Stomach (tissue), 9 donors: ENCODE data around the gene EXOC2. TPM values are rescaled to one million over a fixed set of nuclear protein-coding genes. Genes with fewer than 3 reads are reported as not detected.
A peak's percentile ranks its signal among the peaks of the same experiment; 100 is the strongest.

Experiments
- DNase-seq, 2 donors: peaks; one replicate each; pipeline versions ENCODE4 v3.0.0 to v3.0.0-alpha.2; 2013 to 2019
- H3K27ac ChIP-seq, 5 donors: fragments of 200-600 bp in 4 of 5; sonication (generic) in 4 of 5; one replicate each; pipeline ENCODE4 v1.5.1; 2013 to 2019; ENCODE audit warnings: mild to moderate bottlenecking in 1 of 5, moderate library complexity in 1 of 5
- H3K27me3 ChIP-seq, 3 donors: fragments of 200-600 bp; sonication (generic); one replicate each; pipeline ENCODE4 v1.5.1; 2017 to 2019; ENCODE audit warnings: mixed run types in 1 of 3
- H3K36me3 ChIP-seq, 4 donors: fragments of 200-600 bp; sonication (generic); 1 replicate in 3 of 4; 2 replicates in 1 of 4; pipeline ENCODE4 v1.5.1; 2016 to 2019
- H3K4me1 ChIP-seq, 4 donors: fragments of 200-600 bp; sonication (generic); one replicate each; pipeline ENCODE4 v1.5.1; 2016 to 2019
- H3K4me3 ChIP-seq, 4 donors: fragments of 200-600 bp; sonication (generic) in 3 of 4; one replicate each; pipeline ENCODE4 v1.5.1; 2016 to 2019; ENCODE audit warnings: mild to moderate bottlenecking in 1 of 4
- H3K9me3 ChIP-seq, 4 donors: fragments of 200-600 bp; sonication (generic); one replicate each; pipeline ENCODE4 v1.5.1; 2016 to 2019
- CTCF ChIP-seq, 7 experiments: fragments of 450-650 bp in 4 of 7; fragments of 200-600 bp in 3 of 7; sonication (generic) in 3 of 7; IDR thresholded peaks; one replicate each; pipeline ENCODE4 v1.5.1; 2016 to 2019; ENCODE audit warnings: antibody characterized with exemption in 7 of 7, control low read depth in 2 of 7, mild to moderate bottlenecking in 1 of 7
- EP300 ChIP-seq: sonication (generic); formaldehyde crosslinking; IDR thresholded peaks from one replicate; pipeline ENCODE4 v1.6.1; 2017; ENCODE audit warnings: antibody characterized with exemption
- POLR2A ChIP-seq, 4 donors: fragments of 450-650 bp; IDR thresholded peaks; one replicate each; pipeline ENCODE4 v1.6.1; 2016; ENCODE audit warnings: antibody characterized with exemption in 4 of 4, control low read depth in 2 of 4, mild to moderate bottlenecking in 1 of 4, moderate library complexity in 1 of 4
- POLR2AphosphoS5 ChIP-seq, 3 donors: sonication (generic); formaldehyde crosslinking; IDR thresholded peaks; one replicate each; pipeline ENCODE4 v1.6.1; 2016; ENCODE audit warnings: antibody characterized with exemption in 3 of 3
- WGBS, 5 donors: extraction: QIAGEN DNeasy Blood & Tissue Kit in 3 of 5; methylation state at CpG; one replicate each; pipeline versions ENCODE4 v1.1.5 to v1.1.7; 2013 to 2018; 5-methylcytosine and 5-hydroxymethylcytosine counted together
- intact Hi-C: fragments of 100-400 bp; cut with DNase I; formaldehyde crosslinking; loops from one replicate; pipeline ENCODE4 v1.15.1; 2023; ENCODE audit warnings: low total_unique reads
- polyA plus RNA-seq, 3 donors: library from polyadenylated mRNA; stranded (reverse); fragments of 200-250 nt; gene quantifications; one replicate each; pipeline ENCODE4 v1.2.3, GENCODE V29; 2013
- total RNA-seq, 5 donors: library from RNA; depleted of rRNA; stranded (reverse); fragments of >200 nt; gene quantifications; one replicate each; pipeline versions ENCODE4 v1.1.0 to v1.2.3, GENCODE V29; 2014 to 2016
- donor health status: healthy with polysubstance abuse.
- donor health status: Bipolar disorder and iron deficiency.
- donor health status: healthy.

EXOC2 gene
- total and polyA plus RNA-seq, 8 donors = 5.3 to 39.7 (median 13.8) TPM

GRCh38 chr6:603265-603664 is 89.7 kb downstream of the EXOC2 start:
- WGBS, 5 donors = 87 to 98% (median 94%) methylated on average over 6 of the region's 6 CpGs
- TF ChIP-seq EP300 = no peak
- TF ChIP-seq CTCF (IDR thresholded peaks at IDR 0.05) = no peak
- TF ChIP-seq POLR2AphosphoS5 (IDR thresholded peaks at IDR 0.05) = no peak
- no peaks in the 10 kb centered on the region for H3K4me1 ChIP-seq
- H3K27ac ChIP-seq = no peak overlapping the region
- H3K9me3 ChIP-seq = no peaks in the 10 kb centered on the region
- H3K27me3 ChIP-seq = no peaks in the 10 kb centered on the region
- no peak for DNase-seq
- H3K4me3 ChIP-seq = no peak overlapping the region
- intact Hi-C loops = no loop called here
- peaks cover 0 to 23% (median 20%) of the 10 kb centered on the region in 4 donors for H3K36me3 ChIP-seq

GRCh38 chr6:599576-600448 is 93.1 kb downstream of the EXOC2 start:
- WGBS, 5 donors = 88 to 91% (median 89%) methylated on average over 7 of the region's 7 CpGs
- H3K9me3 ChIP-seq = no peaks in the 10 kb centered on the region
- peaks cover 5 to 35% (median 32%) of the 10 kb centered on the region in 4 donors for H3K36me3 ChIP-seq
- DNase-seq = no peak
- no peaks in the 10 kb centered on the region for H3K27me3 ChIP-seq
- no peak overlapping the region for H3K27ac ChIP-seq
- no peaks in the 10 kb centered on the region for H3K4me1 ChIP-seq
- intact Hi-C loops = loop anchor here (10.0 kb wide), 1 partner anchor 185 kb away; no protein-coding TSS in a partner anchor
- no peak for TF ChIP-seq EP300
- no peak for TF ChIP-seq CTCF (IDR thresholded peaks at IDR 0.05)
- H3K4me3 ChIP-seq = no peak overlapping the region

GRCh38 chr6:593907-594212 is 99.1 kb downstream of the EXOC2 start:
- peak overlapping the region in 1 of 5 donors; percentile 12 for H3K27ac ChIP-seq
- H3K4me1 ChIP-seq = no peaks in the 10 kb centered on the region
- no peak for TF ChIP-seq POLR2AphosphoS5 (IDR thresholded peaks at IDR 0.05)
- TF ChIP-seq CTCF (IDR thresholded peaks at IDR 0.05) = no peak
- no peak for TF ChIP-seq EP300
- no peak for TF ChIP-seq POLR2A (IDR thresholded peaks at IDR 0.05)
- H3K9me3 ChIP-seq = no peaks in the 10 kb centered on the region
- no peak for DNase-seq
- no peak overlapping the region for H3K4me3 ChIP-seq
- intact Hi-C loops = loop anchor here (5.0 to 10.0 kb wide), 2 partner anchors 191 to 793 kb away; partner anchors contain the start of gene FOXF2
- no peaks in the 10 kb centered on the region for H3K27me3 ChIP-seq
- WGBS, 5 donors = 39 to 78% (median 50%) methylated on average over 2 of the region's 2 CpGs
- H3K36me3 ChIP-seq = peaks cover 5 to 71% (median 59%) of the 10 kb centered on the region in 4 donors

- Histone ChIP-seq H3K27ac (peak overlapping the region in 1 of 5 donors; percentile 12), H3K9me3 (no peaks in the 10 kb centered on the region), H3K4me3 (no peak overlapping the region), H3K4me1 (no peaks in the 10 kb centered on the region), H3K27me3 (no peaks in the 10 kb centered on the region), H3K36me3 (peaks cover 5 to 72% (median 58%) of the 10 kb centered on the region in 4 donors)
- intact Hi-C loops = loop anchor here (5.0 to 10.0 kb wide), 2 partner anchors 191 to 794 kb away; partner anchors contain the start of gene FOXF2
- TF ChIP-seq CTCF (IDR thresholded peaks at IDR 0.05) = peak in 5 of 7 experiments; percentile 33 to 82 (median 55)
- no peak for TF ChIP-seq EP300
- peak; percentile 58 to 84 for DNase-seq
- WGBS, 5 donors = 2 to 4% (median 3%) methylated on average over 5 of the region's 5 CpGs
These were observed 99.6 kb downstream of the EXOC2 start for GRCh38 chr6:593139-593906.
